ENCODE data around the gene OSR1. TPM values are rescaled to one million over a fixed set of nuclear protein-coding genes. Genes with fewer than 3 reads are reported as not detected.

OSR1 gene
- polyA plus RNA-seq, 3 donors: not detected

DNA sequence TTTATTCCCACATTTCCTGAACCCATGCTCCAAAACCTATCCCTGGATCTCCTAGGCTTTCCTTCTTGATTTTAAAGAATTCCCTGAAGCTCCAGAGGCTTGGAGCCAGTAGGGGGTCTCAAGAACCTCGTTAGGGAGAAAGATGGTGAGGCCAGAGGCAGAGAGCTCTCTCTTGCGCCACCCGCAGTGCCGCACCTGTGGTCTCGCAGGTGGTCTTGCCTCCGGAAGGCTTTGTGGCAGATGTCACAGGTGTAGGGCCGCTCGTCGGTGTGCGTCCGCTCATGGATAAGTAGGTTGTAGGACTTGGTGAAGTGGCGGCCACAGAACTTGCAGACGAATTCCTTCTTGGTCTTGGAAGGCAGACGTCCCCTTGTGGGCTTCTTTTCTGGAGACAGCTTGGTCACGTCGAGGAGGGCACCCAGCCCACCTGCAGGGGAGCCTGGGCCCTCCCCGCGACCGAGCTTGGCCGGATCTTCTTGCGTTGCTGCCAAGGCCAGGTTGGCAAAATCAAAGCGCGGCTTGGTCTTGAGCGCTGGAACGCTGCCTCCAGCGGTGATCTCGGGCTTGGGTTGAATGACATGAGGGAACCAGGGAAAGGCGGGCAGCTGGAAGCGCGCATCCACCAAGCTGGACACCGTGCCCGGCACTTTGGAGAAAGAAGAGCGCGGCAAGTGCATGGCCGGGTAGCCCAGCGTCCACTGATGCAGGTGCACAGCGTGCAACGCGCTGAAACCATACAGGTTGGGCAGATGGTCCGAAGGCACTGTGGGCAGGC lies 5.3 kb downstream of the OSR1 start:
- intact Hi-C loops (cut with micrococcal nuclease): loop anchor here in 1 of 2 donors (10.0 kb wide), 1 partner anchor 1312 kb away; the partner anchor contains the start of gene GDF7
- 34% methylated on average over 40 of the region's 40 CpGs for WGBS (ENCODE audit: insufficient coverage)
- no peaks in the 10 kb centered on the region for H3K79me2 ChIP-seq (ENCODE audit: insufficient read depth, low read length)
- H3K36me3 ChIP-seq (replicated peaks in 1 of 2; ENCODE audit: control insufficient read depth in 1 of 2, insufficient read depth in 2 of 2, low read length in 2 of 2): no peaks in the 10 kb centered on the region
- H3K9ac ChIP-seq (ENCODE audit: insufficient read depth, low read length, poor library complexity, severe bottlenecking): no peak overlapping the region
- H3K27ac ChIP-seq (ENCODE audit: low read depth in 1 of 2, low read length in 2 of 2): no peak overlapping the region
- H3K9me3 ChIP-seq (replicated peaks in 1 of 2; ENCODE audit: control insufficient read depth in 1 of 2, insufficient read depth in 1 of 2, low read length in 2 of 2): peaks cover 13 to 65% of the 10 kb centered on the region in 2 donors
- peaks cover 24 to 35% of the 10 kb centered on the region in 2 donors for H3K4me1 ChIP-seq (ENCODE audit: control insufficient read depth in 1 of 2, insufficient read depth in 2 of 2, low read length in 2 of 2)
- peaks cover 80 to 97% of the 10 kb centered on the region in 2 donors for H3K27me3 ChIP-seq (ENCODE audit: control insufficient read depth in 2 of 2, insufficient read depth in 2 of 2, low read length in 2 of 2)
- H3K4me2 ChIP-seq (replicated peaks; ENCODE audit: extremely low read depth, low read length, poor library complexity, severe bottlenecking): no peak overlapping the region
- TF ChIP-seq CTCF (IDR thresholded peaks at IDR 0.05): no peak
- H3K4me3 ChIP-seq (replicated peaks in 1 of 3; ENCODE audit: low read depth in 2 of 3, low read length in 3 of 3): no peak overlapping the region
- H2AFZ ChIP-seq (ENCODE audit: insufficient read depth, low read depth, low read length, poor library complexity, severe bottlenecking): no peak overlapping the region
- H3K4me1 Mint-ChIP-seq: peaks cover 48% of the 10 kb centered on the region
- peaks cover 13 to 21% of the 10 kb centered on the region in 2 donors for H3K36me3 Mint-ChIP-seq
- H3K4me3 Mint-ChIP-seq: peak overlapping the region in 1 of 2 donors; percentile 85
- H4K20me1 ChIP-seq (ENCODE audit: insufficient read depth, low read length): no peaks in the 10 kb centered on the region
- H3K27me3 Mint-ChIP-seq (ENCODE audit: low read depth in 3 of 3): peaks cover 90 to 98% (median 97%) of the 10 kb centered on the region in 3 donors
- H3K27ac Mint-ChIP-seq: no peak overlapping the region
- peaks cover 2 to 47% (median 31%) of the 10 kb centered on the region in 7 donors for H3K9me3 Mint-ChIP-seq
- DNase-seq: no peak

GRCh38 chr2:19351899-19352697 lies 6.3 kb downstream of the OSR1 start:
- Histone ChIP-seq H3K79me2 (ENCODE audit: insufficient read depth, low read length) (peaks cover 4% of the 10 kb centered on the region), H3K9me3 (replicated peaks in 1 of 2; ENCODE audit: control insufficient read depth in 1 of 2, insufficient read depth in 1 of 2, low read length in 2 of 2) (peaks cover 13 to 57% of the 10 kb centered on the region in 2 donors), H3K4me1 (ENCODE audit: control insufficient read depth in 1 of 2, insufficient read depth in 2 of 2, low read length in 2 of 2) (peaks cover 28 to 36% of the 10 kb centered on the region in 2 donors), H4K20me1 (ENCODE audit: insufficient read depth, low read length) (no peaks in the 10 kb centered on the region), H3K27ac (ENCODE audit: low read depth in 1 of 2, low read length in 2 of 2) (no peak overlapping the region), H2AFZ (ENCODE audit: insufficient read depth, low read depth, low read length, poor library complexity, severe bottlenecking) (peak overlapping the region; percentile 47), H3K4me3 (replicated peaks in 1 of 3; ENCODE audit: low read depth in 2 of 3, low read length in 3 of 3) (peak overlapping the region in 2 of 3 experiments; percentile 0 to 59), H3K4me2 (replicated peaks; ENCODE audit: extremely low read depth, low read length, poor library complexity, severe bottlenecking) (peak overlapping the region; percentile 59), H3K27me3 (ENCODE audit: control insufficient read depth in 2 of 2, insufficient read depth in 2 of 2, low read length in 2 of 2) (peaks cover 70 to 86% of the 10 kb centered on the region in 2 donors), H3K9ac (ENCODE audit: insufficient read depth, low read length, poor library complexity, severe bottlenecking) (no peak overlapping the region), H3K36me3 (replicated peaks in 1 of 2; ENCODE audit: control insufficient read depth in 1 of 2, insufficient read depth in 2 of 2, low read length in 2 of 2) (no peaks in the 10 kb centered on the region)
- H3K4me1 Mint-ChIP-seq: peaks cover 42% of the 10 kb centered on the region
- H3K36me3 Mint-ChIP-seq: peaks cover 13 to 21% of the 10 kb centered on the region in 2 donors
- intact Hi-C loops (cut with micrococcal nuclease): loop anchor here in 1 of 2 donors (10.0 kb wide), 1 partner anchor 1313 kb away; the partner anchor contains the start of gene GDF7
- H3K9me3 Mint-ChIP-seq: peaks cover 2 to 44% (median 25%) of the 10 kb centered on the region in 7 donors
- peak overlapping the region; percentile 58 to 90 for H3K4me3 Mint-ChIP-seq
- peak overlapping the region in 1 of 7 donors; percentile 30 for H3K27ac Mint-ChIP-seq
- TF ChIP-seq CTCF (IDR thresholded peaks at IDR 0.05): no peak
- 9% methylated on average over 26 of the region's 29 CpGs for WGBS (ENCODE audit: insufficient coverage)
- H3K27me3 Mint-ChIP-seq (ENCODE audit: low read depth in 3 of 3): peaks cover 80 to 89% (median 88%) of the 10 kb centered on the region in 3 donors
- DNase-seq: no peak
